GM18951 (cell line): ENCODE results near the gene ACBD6.

Experiments used
- POLR2A ChIP-seq: IDR thresholded peaks from 4 replicates; pipeline ENCODE4 v1.6.1; 2011; ENCODE audit warnings: mild to moderate bottlenecking; ENCODE audit not compliant: insufficient read length, insufficient read depth; ENCODE audit errors: extremely low read depth
- in situ Hi-C: fragments of 300-500 bp; cut with MboI; formaldehyde crosslinking; loops from one replicate; pipeline ENCODE4 v1.12.0; 2022; ENCODE audit warnings: low sequenced_read_pairs, mixed read lengths, inconsistent platforms; ENCODE audit not compliant: unreplicated experiment

Gene ACBD6

GRCh38 chr1:180248731-180249681 lies 253.4 kb downstream of the ACBD6 start:
- in situ Hi-C loops, result no loop called here
- TF ChIP-seq POLR2A, result no peak

DNA sequence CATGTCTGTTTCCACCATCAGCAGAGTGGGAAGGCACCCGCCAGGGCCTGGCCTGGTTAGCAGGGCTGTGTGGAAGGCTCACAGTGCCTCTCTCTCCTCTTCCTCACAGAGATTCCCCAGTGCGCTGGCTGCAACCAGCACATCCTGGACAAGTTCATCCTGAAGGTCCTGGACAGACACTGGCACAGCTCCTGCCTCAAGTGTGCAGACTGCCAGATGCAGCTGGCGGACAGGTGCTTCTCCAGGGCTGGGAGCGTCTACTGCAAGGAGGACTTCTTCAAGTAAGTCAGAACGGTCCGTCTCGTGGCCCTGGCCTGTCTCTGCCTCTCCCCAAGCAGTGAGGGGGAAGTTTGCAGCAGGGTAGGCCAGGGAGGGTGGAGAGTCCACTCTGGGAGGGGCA lies 254.2 kb downstream of the ACBD6 start:
- in situ Hi-C loops, result no loop called here
- TF ChIP-seq POLR2A, result no peak

DNA sequence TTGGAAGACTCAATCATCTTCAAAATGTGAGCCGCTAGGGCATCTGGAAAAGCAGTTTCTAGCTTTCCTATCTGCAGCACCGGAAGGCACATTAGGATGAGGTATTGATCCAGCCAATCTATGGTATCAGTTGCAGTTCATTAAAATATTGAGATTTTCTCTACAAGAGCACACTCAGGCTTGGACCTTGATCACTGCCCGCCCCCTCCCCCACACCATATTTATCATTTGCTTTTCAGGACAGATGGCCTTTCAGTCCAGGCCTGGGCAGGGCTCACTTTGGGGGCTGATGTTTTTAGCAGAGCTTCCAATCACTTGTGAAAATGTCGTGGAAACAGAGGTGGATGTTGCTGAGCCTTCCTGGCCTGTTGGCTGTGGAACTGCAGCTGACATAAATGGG lies 254.8 kb downstream of the ACBD6 start:
- in situ Hi-C loops, result no loop called here
- no peak for TF ChIP-seq POLR2A

- TF ChIP-seq POLR2A, result no peak
- in situ Hi-C loops, result no loop called here
Measured at GRCh38 chr1:180247061-180247460, 255.3 kb downstream of the ACBD6 start.

- in situ Hi-C loops, result no loop called here
- no peak for TF ChIP-seq POLR2A
Measured at GRCh38 chr1:180246579-180246978, 255.8 kb downstream of the ACBD6 start.

- TF ChIP-seq POLR2A, result no peak
- in situ Hi-C loops, result no loop called here
Measured at GRCh38 chr1:180244840-180245239, 257.5 kb downstream of the ACBD6 start.

GRCh38 chr1:180243517-180244221 lies 258.7 kb downstream of the ACBD6 start:
- no peak for TF ChIP-seq POLR2A
- in situ Hi-C loops, result no loop called here

- in situ Hi-C loops, result no loop called here
- TF ChIP-seq POLR2A, result no peak
Measured at GRCh38 chr1:180241716-180242544, 260.4 kb downstream of the ACBD6 start.

GRCh38 chr1:180239145-180240096 lies 263.0 kb downstream of the ACBD6 start:
- TF ChIP-seq POLR2A, result no peak
- in situ Hi-C loops, result no loop called here

DNA sequence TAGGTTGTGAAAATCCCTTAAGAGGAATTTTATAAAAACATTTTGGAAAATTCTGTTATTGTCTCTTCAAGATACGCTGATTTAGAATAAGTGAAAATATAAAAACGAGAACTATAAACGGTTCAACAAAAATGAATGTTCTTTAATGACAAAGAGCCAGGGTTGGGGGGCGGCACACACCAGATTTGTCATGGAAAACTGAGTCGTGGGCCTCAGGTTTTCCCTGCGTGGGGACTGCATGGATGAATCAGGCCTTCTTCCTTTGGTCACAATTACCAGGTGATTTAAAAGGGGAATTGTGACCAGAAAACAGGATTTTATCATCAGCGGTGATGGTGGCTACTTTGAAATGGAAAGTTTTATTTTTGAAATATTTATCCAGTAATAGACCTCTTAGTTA lies 263.7 kb downstream of the ACBD6 start:
- in situ Hi-C loops, result no loop called here
- no peak for TF ChIP-seq POLR2A
